Spleen (tissue), 11 donors: ENCODE measurements around the gene PARD3. TPM values are rescaled to one million over a fixed set of nuclear protein-coding genes. Genes with fewer than 3 reads are reported as not detected.

Experiments
- DNase-seq: peaks from one replicate; pipeline ENCODE4 v3.0.0-alpha.2; 2020
- H3K27ac ChIP-seq, 8 donors: fragments of 200-600 bp; sonication (generic) in 7 of 8; 1 replicate in 4 of 8; 2 replicates in 4 of 8; pipeline versions ENCODE4 v1.5.0 to v1.8.0; 2016 to 2021; ENCODE audit warnings: inconsistent platforms in 4 of 8, mild to moderate bottlenecking in 4 of 8, moderate library complexity in 1 of 8
- H3K27me3 ChIP-seq, 7 donors: fragments of 200-600 bp; sonication (generic) in 6 of 7; replicated peaks in 1 of 7; 1 replicate in 4 of 7; 2 replicates in 3 of 7; pipeline versions ENCODE4 v1.5.0 to v1.8.0; 2016 to 2021; ENCODE audit warnings: inconsistent platforms in 3 of 7, mild to moderate bottlenecking in 1 of 7
- H3K36me3 ChIP-seq, 6 donors: fragments of 200-600 bp; sonication (generic) in 5 of 6; 1 replicate in 4 of 6; 2 replicates in 2 of 6; pipeline versions ENCODE4 v1.5.0 to v1.8.0; 2016 to 2021; ENCODE audit warnings: inconsistent platforms in 2 of 6
- H3K4me1 ChIP-seq, 6 donors: fragments of 200-600 bp; sonication (generic) in 5 of 6; 1 replicate in 3 of 6; 2 replicates in 3 of 6; pipeline versions ENCODE4 v1.5.0 to v1.8.0; 2016 to 2021; ENCODE audit warnings: inconsistent platforms in 3 of 6
- H3K4me3 ChIP-seq, 8 donors: fragments of 200-600 bp; sonication (generic) in 7 of 8; 1 replicate in 4 of 8; 2 replicates in 4 of 8; pipeline versions ENCODE4 v1.5.0 to v1.8.0; 2016 to 2021; ENCODE audit warnings: inconsistent platforms in 4 of 8, mild to moderate bottlenecking in 4 of 8, moderate library complexity in 2 of 8
- H3K9me3 ChIP-seq, 8 donors: fragments of 200-600 bp; sonication (generic) in 7 of 8; 1 replicate in 4 of 8; 2 replicates in 4 of 8; pipeline versions ENCODE4 v1.5.0 to v1.8.0; 2016 to 2021; ENCODE audit warnings: inconsistent platforms in 4 of 8
- POLR2A ChIP-seq, 3 donors: fragments of 450-650 bp; IDR thresholded peaks; one replicate each; pipeline ENCODE4 v1.5.1; 2017; ENCODE audit warnings: antibody characterized with exemption in 3 of 3, mild to moderate bottlenecking in 1 of 3
- POLR2AphosphoS5 ChIP-seq, 3 donors: sonication (generic); formaldehyde crosslinking; IDR thresholded peaks; one replicate each; pipeline ENCODE4 v1.5.1; 2017; ENCODE audit warnings: antibody characterized with exemption in 3 of 3
- WGBS, 5 donors: extraction: QIAGEN DNeasy Blood & Tissue Kit in 3 of 5; methylation state at CpG; one replicate each; pipeline versions ENCODE4 v1.1.5 to v1.1.7; 2013 to 2018; 5-methylcytosine and 5-hydroxymethylcytosine counted together
- intact Hi-C: fragments of 100-400 bp; cut with DNase I; formaldehyde crosslinking; loops from one replicate; pipeline ENCODE4 v1.15.0; 2023; ENCODE audit warnings: low total_unique reads
- polyA plus RNA-seq, 3 donors: library from polyadenylated mRNA; stranded (reverse); fragments of 200-250 nt; gene quantifications; one replicate each; pipeline ENCODE4 v1.2.1, GENCODE V29; 2013
- total RNA-seq, 7 donors: library from RNA; depleted of rRNA in 3 of 7; stranded (reverse); fragments of >200 nt in 3 of 7; fragmentation: NEBNext Ultra II Directional in 4 of 7; extraction: Animal tissue kit (Norgen Biotek cat#: 25700) in 4 of 7; gene quantifications; one replicate each; pipeline versions ENCODE4 v1.1.0 to v1.2.1, GENCODE V29; 2016 to 2021
- TF ChIP-seq, protein P1 (sequence below), 11 experiments: fragments of 200-600 bp in 7 of 11; fragments of 450-650 bp in 4 of 11; sonication (generic) in 4 of 11; IDR thresholded peaks in 8 of 11; conservative IDR thresholded peaks in 3 of 11; 1 replicate in 7 of 11; 2 replicates in 4 of 11; pipeline versions ENCODE4 v1.4.0 to v1.8.0; 2016 to 2021; ENCODE audit warnings: antibody characterized with exemption in 11 of 11, inconsistent platforms in 4 of 11, mild to moderate bottlenecking in 1 of 11
- donor health status: healthy with polysubstance abuse.
- donor health status: DM: no; HTN: no; CAD: no; lungs with moderate emphysema.
- donor health status: DM: no; HTN: no; CAD: no.
- donor health status: Bipolar disorder and iron deficiency.
- donor health status: healthy.
- donor health status: DM: no; HTN: no; CAD: no.
- donor health status: DM: yes; HTN: yes; CAD: no.

Gene PARD3
- total and polyA plus RNA-seq, 10 donors = 2.8 to 18.9 (median 10.8) TPM

DNA sequence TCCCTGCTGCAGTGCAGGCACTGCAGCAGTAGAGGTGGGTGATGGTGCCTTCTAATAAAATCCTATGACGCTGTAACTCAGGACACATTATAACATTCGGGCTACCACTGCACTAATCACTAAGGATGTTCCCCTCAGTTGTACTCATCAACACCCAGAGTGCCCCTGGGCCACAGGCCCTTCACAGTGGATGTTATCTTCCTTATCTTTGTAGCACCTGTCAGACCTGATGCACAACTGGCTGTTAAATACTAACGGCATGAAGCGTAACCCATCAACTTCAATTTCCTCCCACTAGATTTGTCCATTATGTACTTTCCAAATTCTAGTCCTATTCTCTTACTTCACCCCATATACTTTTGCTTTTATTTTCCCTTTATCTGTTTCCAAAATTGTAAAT lies 66.3 kb downstream of the PARD3 start:
- 87 to 97% (median 92%) methylated on average over 4 of the region's 4 CpGs for WGBS, 5 donors
- no peak overlapping the region for H3K4me3 ChIP-seq
- H3K27ac ChIP-seq = no peak overlapping the region
- no peaks in the 10 kb centered on the region for H3K9me3 ChIP-seq
- peaks cover 0 to 9% (median 0%) of the 10 kb centered on the region in 6 donors for H3K4me1 ChIP-seq
- no peak for DNase-seq
- TF ChIP-seq, protein P1, sequence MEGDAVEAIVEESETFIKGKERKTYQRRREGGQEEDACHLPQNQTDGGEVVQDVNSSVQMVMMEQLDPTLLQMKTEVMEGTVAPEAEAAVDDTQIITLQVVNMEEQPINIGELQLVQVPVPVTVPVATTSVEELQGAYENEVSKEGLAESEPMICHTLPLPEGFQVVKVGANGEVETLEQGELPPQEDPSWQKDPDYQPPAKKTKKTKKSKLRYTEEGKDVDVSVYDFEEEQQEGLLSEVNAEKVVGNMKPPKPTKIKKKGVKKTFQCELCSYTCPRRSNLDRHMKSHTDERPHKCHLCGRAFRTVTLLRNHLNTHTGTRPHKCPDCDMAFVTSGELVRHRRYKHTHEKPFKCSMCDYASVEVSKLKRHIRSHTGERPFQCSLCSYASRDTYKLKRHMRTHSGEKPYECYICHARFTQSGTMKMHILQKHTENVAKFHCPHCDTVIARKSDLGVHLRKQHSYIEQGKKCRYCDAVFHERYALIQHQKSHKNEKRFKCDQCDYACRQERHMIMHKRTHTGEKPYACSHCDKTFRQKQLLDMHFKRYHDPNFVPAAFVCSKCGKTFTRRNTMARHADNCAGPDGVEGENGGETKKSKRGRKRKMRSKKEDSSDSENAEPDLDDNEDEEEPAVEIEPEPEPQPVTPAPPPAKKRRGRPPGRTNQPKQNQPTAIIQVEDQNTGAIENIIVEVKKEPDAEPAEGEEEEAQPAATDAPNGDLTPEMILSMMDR (IDR thresholded peaks at IDR 0.05 in 8 of 11, conservative IDR thresholded peaks at IDR 0.05 in 3 of 11) = no peak
- TF ChIP-seq POLR2A (IDR thresholded peaks at IDR 0.05) (no peak), POLR2AphosphoS5 (IDR thresholded peaks at IDR 0.05) (no peak)
- H3K36me3 ChIP-seq = no peaks in the 10 kb centered on the region
- H3K27me3 ChIP-seq = no peaks in the 10 kb centered on the region
- intact Hi-C loops = no loop called here

DNA sequence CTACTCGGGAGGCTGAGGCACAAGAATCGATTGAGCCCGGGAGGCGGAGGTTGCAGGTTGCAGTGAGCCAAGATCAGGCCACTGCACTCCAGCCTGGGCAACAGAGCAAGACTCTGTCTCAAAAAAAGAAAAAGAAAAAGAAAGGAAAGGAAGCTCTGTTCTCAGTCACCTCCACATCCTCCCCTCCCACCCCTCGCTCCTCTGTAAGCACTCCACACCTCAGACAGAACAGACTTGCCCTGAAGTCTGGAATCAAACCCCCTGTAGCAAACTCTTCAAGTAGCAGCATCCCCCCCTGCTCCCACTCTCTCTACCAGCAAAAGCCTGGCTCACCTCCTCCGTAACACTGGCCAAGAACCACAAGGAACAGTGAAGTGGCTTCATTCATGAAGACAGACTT lies 66.7 kb downstream of the PARD3 start:
- intact Hi-C loops = no loop called here
- DNase-seq = no peak
- Histone ChIP-seq H3K27me3 (no peaks in the 10 kb centered on the region), H3K4me1 (peaks cover 0 to 8% (median 0%) of the 10 kb centered on the region in 6 donors), H3K27ac (no peak overlapping the region), H3K9me3 (no peaks in the 10 kb centered on the region), H3K36me3 (no peaks in the 10 kb centered on the region), H3K4me3 (no peak overlapping the region)
- WGBS, 5 donors = 91 to 96% (median 95%) methylated on average over 6 of the region's 6 CpGs
- TF ChIP-seq POLR2AphosphoS5 (IDR thresholded peaks at IDR 0.05) = no peak
- TF ChIP-seq, protein P1 (IDR thresholded peaks at IDR 0.05 in 8 of 11, conservative IDR thresholded peaks at IDR 0.05 in 3 of 11) = no peak
- TF ChIP-seq POLR2A (IDR thresholded peaks at IDR 0.05) = no peak

DNA sequence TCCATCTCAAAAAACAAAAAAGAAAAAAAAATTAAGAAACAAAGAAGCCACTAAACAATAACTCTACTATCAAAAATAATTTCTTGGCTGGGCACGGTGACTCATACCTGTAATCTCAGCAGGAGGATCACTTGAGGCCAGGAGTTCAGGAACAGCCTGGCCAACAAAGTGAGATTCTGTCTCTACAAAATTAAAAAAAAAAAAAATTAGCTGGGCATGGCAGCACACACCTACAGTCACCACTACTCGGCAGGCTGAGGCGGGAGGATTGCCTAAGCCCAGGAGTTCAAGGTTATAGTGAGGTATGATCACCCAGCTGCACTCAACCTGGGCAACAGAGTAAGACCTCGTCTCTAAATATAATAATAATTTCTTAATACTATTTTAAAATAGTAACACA lies 69.0 kb downstream of the PARD3 start:
- H3K36me3 ChIP-seq = no peaks in the 10 kb centered on the region
- H3K27ac ChIP-seq = no peak overlapping the region
- 85 to 92% (median 89%) methylated on average over 4 of the region's 4 CpGs for WGBS, 5 donors
- H3K9me3 ChIP-seq = no peaks in the 10 kb centered on the region
- H3K27me3 ChIP-seq = no peaks in the 10 kb centered on the region
- no peak for DNase-seq
- intact Hi-C loops = no loop called here
- H3K4me3 ChIP-seq = no peak overlapping the region
- H3K4me1 ChIP-seq = no peaks in the 10 kb centered on the region
- TF ChIP-seq, protein P1 (IDR thresholded peaks at IDR 0.05 in 8 of 11, conservative IDR thresholded peaks at IDR 0.05 in 3 of 11) = no peak
- TF ChIP-seq POLR2A (IDR thresholded peaks at IDR 0.05) = no peak
- no peak for TF ChIP-seq POLR2AphosphoS5 (IDR thresholded peaks at IDR 0.05)

DNA sequence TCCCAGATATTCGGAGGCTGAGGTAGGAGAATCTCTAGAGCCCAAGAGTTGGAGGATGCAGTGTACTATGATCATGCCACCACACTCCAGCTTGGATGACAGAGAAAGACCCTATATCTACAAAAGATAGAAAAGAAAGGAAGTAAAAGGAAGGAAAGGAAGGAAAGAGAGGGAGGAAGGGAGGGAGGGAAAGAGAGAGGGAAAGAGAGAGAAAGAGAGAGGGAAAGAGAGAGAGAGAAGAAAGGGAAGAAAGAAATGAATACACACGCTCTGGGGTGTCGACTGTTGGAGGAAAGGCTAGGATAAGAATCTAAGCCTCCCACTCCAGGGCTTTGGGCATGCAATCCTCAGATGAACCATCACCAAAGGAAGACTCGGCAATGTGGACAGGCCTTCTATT lies 69.9 kb downstream of the PARD3 start:
- H3K36me3 ChIP-seq = no peaks in the 10 kb centered on the region
- no peak overlapping the region for H3K4me3 ChIP-seq
- peaks cover 0 to under 1% (median 0%) of the 10 kb centered on the region in 7 donors for H3K27me3 ChIP-seq
- no peak overlapping the region for H3K27ac ChIP-seq
- no peaks in the 10 kb centered on the region for H3K9me3 ChIP-seq
- 87 to 96% (median 91%) methylated on average over 4 of the region's 4 CpGs for WGBS, 5 donors
- peaks cover 0 to 1% (median 0%) of the 10 kb centered on the region in 6 donors for H3K4me1 ChIP-seq
- no peak for DNase-seq
- intact Hi-C loops = no loop called here
- no peak for TF ChIP-seq POLR2A (IDR thresholded peaks at IDR 0.05)
- no peak for TF ChIP-seq POLR2AphosphoS5 (IDR thresholded peaks at IDR 0.05)
- TF ChIP-seq, protein P1 (IDR thresholded peaks at IDR 0.05 in 8 of 11, conservative IDR thresholded peaks at IDR 0.05 in 3 of 11) = no peak
